K562 (cell line): ENCODE results near the gene STEAP1B. TPM values are rescaled to one million over a fixed set of nuclear protein-coding genes. Genes with fewer than 3 reads are reported as not detected.

Source experiments
- ATAC-seq: fragments of 200-7000 bp; cut with Tn5 transposase; 3 replicates; pipeline ENCODE4 v1.9.1; 2020; ENCODE audit warnings: moderate library complexity
- BruUV-seq: library from RNA; stranded (reverse); fragments of 400-500 nt; replicated peaks from 2 replicates; lab custom pipeline; 2021; lab: Mats Ljungman, UMichigan
- CTCF ChIA-PET: fragments of 300-600 bp; formaldehyde crosslinking; extraction: SDS; loops from one replicate; lab custom pipeline; 2021; ENCODE audit warnings: low intra/inter-chr PET ratio; lab: Yijun Ruan, JAX
- POLR2A ChIA-PET: fragments of 300-600, 350-650 bp; sonication (Branson Sonifier 250); formaldehyde crosslinking; extraction: SDS; loops from one replicate; lab custom pipeline; 2021; ENCODE audit warnings: antibody characterized with exemption, inconsistent platforms; lab: Yijun Ruan, JAX
- DNase-seq, 4 experiments: peaks; one replicate each; pipeline versions ENCODE4 v3.0.0 to v3.0.0-alpha.2; 2011 to 2018; ENCODE audit warnings: low spot score in 3 of 4, mixed read lengths in 3 of 4; ENCODE audit errors: extremely low read depth in 1 of 4
- FAIRE-seq: peaks from 2 replicates; lab custom pipeline; 2011; peaks lifted over from hg19 to GRCh38; lab: Jason Lieb, UNC
- H2AFZ ChIP-seq: 2 replicates; pipeline ENCODE4 v1.6.0; 2011; ENCODE audit warnings: low read depth, low read length, control low read depth, inconsistent platforms
- H3K27ac ChIP-seq: fragments of 200-600 bp; 3 replicates; pipeline ENCODE4 v1.8.0; 2011; ENCODE audit warnings: low read depth, mild to moderate bottlenecking, control low read depth, inconsistent platforms, low read length, moderate library complexity, mixed read lengths; ENCODE audit errors: extremely low read depth
- H3K27me3 ChIP-seq, 2 experiments: fragments of 300-600 bp in 1 of 2; 2 replicates in 1 of 2; 3 replicates in 1 of 2; pipeline versions ENCODE4 v1.6.0 to v1.8.0; 2011; ENCODE audit warnings: inconsistent platforms in 2 of 2, low read length in 2 of 2, mild to moderate bottlenecking in 1 of 2, mixed read lengths in 1 of 2, moderate library complexity in 1 of 2; ENCODE audit not compliant: control insufficient read depth in 2 of 2, insufficient read depth in 2 of 2
- H3K36me3 ChIP-seq: fragments of 300-600 bp; 3 replicates; pipeline ENCODE4 v1.8.0; 2011; ENCODE audit warnings: mild to moderate bottlenecking, low read length, inconsistent platforms; ENCODE audit not compliant: control insufficient read depth, insufficient read depth
- H3K4me1 ChIP-seq, 2 experiments: fragments of 200-600 bp in 1 of 2; replicated peaks in 1 of 2; 2 replicates in 1 of 2; 3 replicates in 1 of 2; pipeline versions ENCODE4 v1.5.1 to v1.8.0; 2011; ENCODE audit warnings: inconsistent platforms in 2 of 2, low read length in 2 of 2, mild to moderate bottlenecking in 1 of 2, mixed read lengths in 1 of 2, moderate library complexity in 1 of 2; ENCODE audit not compliant: control insufficient read depth in 2 of 2, insufficient read depth in 2 of 2
- H3K4me2 ChIP-seq: 2 replicates; pipeline ENCODE4 v1.6.1; 2011; ENCODE audit warnings: low read length, control low read depth, inconsistent platforms, mixed read lengths; ENCODE audit not compliant: insufficient read depth
- H3K4me3 ChIP-seq: fragments of 200-600 bp; sonication (generic), shearing (Covaris generic); 2 replicates; pipeline ENCODE4 v1.5.1; 2016; ENCODE audit warnings: control low read depth, inconsistent platforms
- H3K79me2 ChIP-seq: fragments of 200-600 bp; 3 replicates; pipeline ENCODE4 v1.8.0; 2011; ENCODE audit warnings: low read length, inconsistent platforms; ENCODE audit not compliant: control insufficient read depth, insufficient read depth
- H3K9ac ChIP-seq, 2 experiments: 2 replicates each; pipeline versions ENCODE4 v1.6.0 to v1.6.1; 2011; ENCODE audit warnings: low read depth in 2 of 2, low read length in 2 of 2, control low read depth in 1 of 2, inconsistent platforms in 1 of 2, mild to moderate bottlenecking in 1 of 2, mixed read lengths in 1 of 2; ENCODE audit not compliant: insufficient read depth in 1 of 2
- H3K9me1 ChIP-seq: one replicate; pipeline ENCODE4 v1.6.0; 2011; ENCODE audit warnings: inconsistent platforms, mild to moderate bottlenecking, low read length, moderate library complexity; ENCODE audit not compliant: control insufficient read depth, insufficient read depth
- H3K9me3 ChIP-seq: replicated peaks from 2 replicates; pipeline ENCODE4 v1.5.1; 2011; ENCODE audit warnings: low read depth, low read length, inconsistent platforms; ENCODE audit not compliant: control insufficient read depth, insufficient read depth
- H4K20me1 ChIP-seq: replicated peaks from 2 replicates; pipeline ENCODE4 v1.6.1; 2011; ENCODE audit warnings: low read length, inconsistent platforms, mixed read lengths; ENCODE audit not compliant: control insufficient read depth, insufficient read depth
- AFF1 ChIP-seq, 2 experiments: fragments of 450-650 bp; IDR thresholded peaks; 2 replicates each; pipeline ENCODE4 v1.6.1; 2018; ENCODE audit warnings: mild to moderate bottlenecking in 2 of 2, low read depth in 1 of 2; ENCODE audit not compliant: partially characterized antibody in 2 of 2
- ARID1B ChIP-seq: fragments of 450-650 bp; IDR thresholded peaks from 2 replicates; pipeline ENCODE4 v1.6.1; 2016; ENCODE audit warnings: antibody characterized with exemption, mild to moderate bottlenecking, inconsistent platforms
- ATF3 ChIP-seq, 2 experiments: fragments of 450-650 bp in 1 of 2; sonication (generic) in 1 of 2; formaldehyde crosslinking in 1 of 2; IDR thresholded peaks in 1 of 2; conservative IDR thresholded peaks in 1 of 2; 2 replicates each; pipeline versions ENCODE4 v1.6.1 to v1.8.1; 2016 to 2023; ENCODE audit warnings: mild to moderate bottlenecking in 2 of 2, moderate library complexity in 2 of 2, inconsistent platforms in 1 of 2, missing genetic modification reagents in 1 of 2
- BACH1 ChIP-seq: fragments of 200-800 bp; sonication (Bioruptor generic); IDR thresholded peaks from 2 replicates; pipeline ENCODE4 v1.6.1; 2016; ENCODE audit warnings: missing genetic modification characterization, missing compliant biosample characterization
- C11orf30 ChIP-seq: fragments of 450-650 bp; IDR thresholded peaks from 2 replicates; pipeline ENCODE4 v1.6.1; 2016; ENCODE audit warnings: low read depth, mild to moderate bottlenecking
- CEBPB ChIP-seq: fragments of 450-650 bp; IDR thresholded peaks from 2 replicates; pipeline ENCODE4 v1.6.1; 2016; ENCODE audit warnings: missing genetic modification characterization, missing compliant biosample characterization
- DPF2 ChIP-seq: fragments of 450-650 bp; IDR thresholded peaks from 2 replicates; pipeline ENCODE4 v1.6.1; 2016
- FOSL1 ChIP-seq: fragments of 200-800 bp; sonication (Bioruptor generic); conservative IDR thresholded peaks from 2 replicates; pipeline ENCODE4 v1.6.1; 2016; ENCODE audit warnings: missing genetic modification characterization, missing compliant biosample characterization
- HMG20B ChIP-seq: fragments of 250-450 bp; sonication (Bioruptor Pico); IDR thresholded peaks from 2 replicates; pipeline ENCODE4 v1.5.0; 2021; ENCODE audit warnings: mild to moderate bottlenecking
- JUND ChIP-seq, 2 experiments: IDR thresholded peaks; 2 replicates in 1 of 2; 3 replicates in 1 of 2; pipeline ENCODE4 v1.6.1; 2011; ENCODE audit warnings: borderline replicate concordance in 2 of 2, low read depth in 2 of 2, low read length in 2 of 2, improper control_type of control experiment in 1 of 2, missing biosample characterization in 1 of 2, missing genetic modification characterization in 1 of 2, missing genetic modification reagents in 1 of 2
- ZNF23 ChIP-seq: fragments of 250-450 bp; sonication (Bioruptor Pico); IDR thresholded peaks from 2 replicates; pipeline ENCODE4 v1.4.0; 2020; ENCODE audit warnings: mild to moderate bottlenecking
- ZNF398 ChIP-seq: fragments of 250-450 bp; sonication (Bioruptor Pico); IDR thresholded peaks from 2 replicates; pipeline ENCODE4 v1.8.0; 2021; ENCODE audit warnings: moderate library complexity, mild to moderate bottlenecking, inconsistent platforms
- ZNF449 ChIP-seq: fragments of 250-450 bp; sonication (Bioruptor Pico); IDR thresholded peaks from 2 replicates; pipeline ENCODE4 v1.8.0; 2022; ENCODE audit warnings: moderate library complexity, mild to moderate bottlenecking, inconsistent platforms
- ZNF583 ChIP-seq: fragments of 250-450 bp; sonication (Bioruptor Pico); IDR thresholded peaks from 2 replicates; pipeline ENCODE4 v1.4.0; 2020
- in situ Hi-C: fragments of 300-500 bp; cut with MboI; formaldehyde crosslinking; loops from 4 replicates; pipeline ENCODE4 v1.15.0; 2018; ENCODE audit warnings: inconsistent platforms, mixed read lengths
- intact Hi-C: fragments of 100-400 bp; cut with micrococcal nuclease; formaldehyde crosslinking; loops from 2 replicates; pipeline ENCODE4 v1.14.2; 2022
- polyA plus RNA-seq, 8 experiments: library from polyadenylated mRNA; depleted of rRNA in 4 of 8; stranded (reverse) in 5 of 8; unstranded in 3 of 8; fragments of >200 nt; fragmentation: Nextera tagmentation in 2 of 8; fragmentation: Illumina TruSeq in 1 of 8; extraction: Ambion mirVana in 2 of 8; extraction: Trizol in 1 of 8; gene quantifications; 2 replicates each; pipeline versions ENCODE4 v1.2.1 to v1.2.3, GENCODE V29; 2011 to 2014; ENCODE audit warnings: inconsistent platforms in 1 of 8, missing spikeins in 1 of 8
- total RNA-seq, 7 experiments: library from RNA; depleted of rRNA in 6 of 7; stranded (reverse); fragments of >200 nt in 6 of 7; fragmentation: Illumina TruSeq in 2 of 7; extraction: Trizol in 2 of 7; gene quantifications; 2 replicates each; pipeline versions ENCODE4 v1.2.1 to v1.2.3, GENCODE V29; 2011 to 2021; ENCODE audit warnings: low replicate concordance in 1 of 7

STEAP1B gene
- total and polyA plus RNA-seq, 9 of the 15 experiments (the other 6 are each of a cell fraction or from before 2014, with no cell fraction given): 20.0 to 38.5 (median 30.6) TPM

- H3K27me3 ChIP-seq: no peaks in the 10 kb centered on the region
- H3K79me2 ChIP-seq: no peaks in the 10 kb centered on the region
- no peaks in the 10 kb centered on the region for H3K4me1 ChIP-seq
- H2AFZ ChIP-seq: no peak overlapping the region
- no peak for ATAC-seq
- POLR2A ChIA-PET: interaction anchor here (0.8 to 1.4 kb wide), 2 partner anchors 26 to 371 kb away, joined by 3 to 4 read pairs; no protein-coding TSS in a partner anchor
- no peak for DNase-seq
- BruUV-seq: no TSS peak
- no peak overlapping the region for H3K27ac ChIP-seq
- H3K9me1 ChIP-seq: no peaks in the 10 kb centered on the region
- H4K20me1 ChIP-seq: no peaks in the 10 kb centered on the region; the same call in 1 of the 2 replicates
- FAIRE-seq: no peak
- no peak overlapping the region for H3K9ac ChIP-seq
- H3K4me3 ChIP-seq: no peak overlapping the region
- no peaks in the 10 kb centered on the region for H3K9me3 ChIP-seq
- intact Hi-C loops (no loop called here), in situ Hi-C loops (loop anchor here (5.0 kb wide), 1 partner anchor 378 kb away; no protein-coding TSS in a partner anchor)
- peaks cover 35% of the 10 kb centered on the region; the same call in 2 of the 3 replicates for H3K36me3 ChIP-seq
- CTCF ChIA-PET: interaction anchor here (1.2 kb wide), 1 partner anchor 381 kb away, joined by 3 read pairs; no protein-coding TSS in a partner anchor
- H3K4me2 ChIP-seq: no peak overlapping the region
- peak; percentile 84 for TF ChIP-seq JUND (IDR thresholded peaks at IDR 0.05; ENCODE audit: borderline replicate concordance, low read depth, low read length)
- TF ChIP-seq JUND (tag; IDR thresholded peaks at IDR 0.05; ENCODE audit: borderline replicate concordance, low read depth, low read length): peak; percentile 67; the same call in 2 of the 3 replicates
- TF ChIP-seq HMG20B: no peak
- no peak for TF ChIP-seq ZNF583 (CRISPR knock-in tag)
- TF ChIP-seq ATF3 (IDR thresholded peaks at IDR 0.05): peak; percentile 74
- TF ChIP-seq ATF3 (CRISPR knock-in tag; conservative IDR thresholded peaks at IDR 0.05): no peak
- TF ChIP-seq FOSL1: peak; percentile 90
- no peak for TF ChIP-seq BACH1 (tag)
- TF ChIP-seq CEBPB (tag): peak; percentile 35; the same call in 1 of the 2 replicates
- no peak for TF ChIP-seq ZNF449 (CRISPR knock-in tag)
- no peak for TF ChIP-seq AFF1 (IDR thresholded peaks at IDR 0.05; ENCODE audit: low read depth in 1 of 2, partially characterized antibody in 2 of 2)
- no peak for TF ChIP-seq ZNF23 (CRISPR knock-in tag)
- TF ChIP-seq C11orf30: peak; percentile 24; the same call in 1 of the 2 replicates
- TF ChIP-seq ARID1B: peak; percentile 66
- TF ChIP-seq ZNF398: no peak
- TF ChIP-seq DPF2: peak; percentile 70
These were observed 14.8 kb downstream of the STEAP1B start for GRCh38 chr7:22485189-22485588.
